H9 (cell line): ENCODE results near the gene FUZ. TPM values are rescaled to one million over a fixed set of nuclear protein-coding genes. Genes with fewer than 3 reads are reported as not detected.

Experiments used
- DNase-seq: peaks from one replicate; pipeline ENCODE4 v3.0.0-alpha.2; 2017
- H2AFZ ChIP-seq: one replicate; pipeline ENCODE4 v1.6.1; 2013; ENCODE audit warnings: mild to moderate bottlenecking, low read length, control low read depth, moderate library complexity
- H2AK5ac ChIP-seq: 2 replicates; pipeline ENCODE4 v1.6.1; 2013; ENCODE audit warnings: low read length, control low read depth, mixed read lengths; ENCODE audit not compliant: insufficient read length
- H2BK120ac ChIP-seq: one replicate; pipeline ENCODE4 v1.6.1; 2013; ENCODE audit warnings: low read depth, mild to moderate bottlenecking, low read length, control low read depth, inconsistent platforms; ENCODE audit not compliant: poor library complexity, severe bottlenecking
- H2BK12ac ChIP-seq: 2 replicates; pipeline ENCODE4 v1.6.1; 2013; ENCODE audit warnings: low read length, control low read depth, mixed read lengths, low read depth; ENCODE audit not compliant: insufficient read length
- H2BK15ac ChIP-seq: 2 replicates; pipeline ENCODE4 v1.6.1; 2013; ENCODE audit warnings: low read depth, low read length, control low read depth
- H2BK20ac ChIP-seq: one replicate; pipeline ENCODE4 v1.6.1; 2013; ENCODE audit warnings: low read depth, mild to moderate bottlenecking, low read length, control low read depth, inconsistent platforms; ENCODE audit not compliant: poor library complexity, severe bottlenecking
- H2BK5ac ChIP-seq: 2 replicates; pipeline ENCODE4 v1.6.1; 2013; ENCODE audit warnings: low read length, control low read depth, mixed read lengths; ENCODE audit not compliant: insufficient read length
- H3K14ac ChIP-seq: 2 replicates; pipeline ENCODE4 v1.6.1; 2013; ENCODE audit warnings: low read length, control low read depth; ENCODE audit not compliant: insufficient read depth
- H3K18ac ChIP-seq: 2 replicates; pipeline ENCODE4 v1.6.1; 2013; ENCODE audit warnings: low read depth, mild to moderate bottlenecking, mixed read lengths, low read length, control low read depth; ENCODE audit not compliant: insufficient read length
- H3K23ac ChIP-seq: 2 replicates; pipeline ENCODE4 v1.6.1; 2013; ENCODE audit warnings: low read length, control low read depth, mixed read lengths, low read depth; ENCODE audit not compliant: insufficient read length
- H3K23me2 ChIP-seq: 2 replicates; pipeline ENCODE4 v1.6.1; 2013; ENCODE audit warnings: low read depth, mild to moderate bottlenecking, mixed read lengths, low read length, control low read depth; ENCODE audit not compliant: insufficient read length, poor library complexity, severe bottlenecking
- H3K27ac ChIP-seq: 2 replicates; pipeline ENCODE4 v1.5.1; 2013; ENCODE audit warnings: low read length, control low read depth, mixed read lengths, low read depth; ENCODE audit not compliant: insufficient read length
- H3K27me3 ChIP-seq: 2 replicates; pipeline ENCODE4 v1.6.1; 2013; ENCODE audit warnings: low read length, control low read depth, inconsistent platforms; ENCODE audit not compliant: insufficient read depth
- H3K4ac ChIP-seq: 2 replicates; pipeline ENCODE4 v1.6.1; 2013; ENCODE audit warnings: low read depth, mild to moderate bottlenecking, control low read depth, inconsistent platforms, low read length, moderate library complexity
- H3K4me1 ChIP-seq: 2 replicates; pipeline ENCODE4 v1.6.1; 2013; ENCODE audit warnings: low read length, control low read depth, inconsistent platforms; ENCODE audit not compliant: insufficient read depth
- H3K4me2 ChIP-seq: 2 replicates; pipeline ENCODE4 v1.6.1; 2013; ENCODE audit warnings: low read length, control low read depth, mixed read lengths; ENCODE audit not compliant: insufficient read length, insufficient read depth
- H3K56ac ChIP-seq: 2 replicates; pipeline ENCODE4 v1.6.1; 2013; ENCODE audit warnings: low read depth, mild to moderate bottlenecking, mixed read lengths, low read length, control low read depth; ENCODE audit not compliant: insufficient read length
- H3K79me1 ChIP-seq: 2 replicates; pipeline ENCODE4 v1.6.1; 2013; ENCODE audit warnings: low read depth, mild to moderate bottlenecking, moderate library complexity, low read length, control low read depth, inconsistent platforms; ENCODE audit not compliant: insufficient read depth, poor library complexity, severe bottlenecking
- H3K79me2 ChIP-seq: 2 replicates; pipeline ENCODE4 v1.6.1; 2013; ENCODE audit warnings: low read length, control low read depth, inconsistent platforms; ENCODE audit not compliant: insufficient read depth
- H3K9ac ChIP-seq: 2 replicates; pipeline ENCODE4 v1.6.1; 2013; ENCODE audit warnings: low read length, control low read depth, mixed read lengths; ENCODE audit not compliant: insufficient read length; ENCODE audit errors: extremely low read depth
- H3K9me3 ChIP-seq: one replicate; pipeline ENCODE4 v1.6.1; 2013; ENCODE audit warnings: low read depth, low read length, inconsistent platforms; ENCODE audit not compliant: control insufficient read depth
- H3T11ph ChIP-seq: one replicate; pipeline ENCODE4 v1.6.1; 2013; ENCODE audit warnings: mild to moderate bottlenecking, low read length, control low read depth, inconsistent platforms
- H4K20me1 ChIP-seq: one replicate; pipeline ENCODE4 v1.6.1; 2013; ENCODE audit not compliant: control insufficient read depth, insufficient read length, insufficient read depth
- H4K5ac ChIP-seq: 2 replicates; pipeline ENCODE4 v1.6.1; 2013; ENCODE audit warnings: low read depth, mild to moderate bottlenecking, mixed read lengths, low read length, control low read depth; ENCODE audit not compliant: insufficient read length
- H4K8ac ChIP-seq: replicated peaks from 2 replicates; pipeline ENCODE4 v1.6.1; 2013; ENCODE audit warnings: low read length, control low read depth, mixed read lengths, low read depth; ENCODE audit not compliant: insufficient read length
- H4K91ac ChIP-seq: 2 replicates; pipeline ENCODE4 v1.6.1; 2013; ENCODE audit warnings: low read depth, mild to moderate bottlenecking, moderate library complexity, mixed read lengths, low read length, control low read depth; ENCODE audit not compliant: insufficient read length
- H3K27ac Mint-ChIP-seq, 3 experiments: 2 replicates in 2 of 3; 3 replicates in 1 of 3; pipeline ENCODE4 v1.8.0; 2020 to 2021; ENCODE audit warnings: mixed read lengths in 3 of 3, mild to moderate bottlenecking in 1 of 3, moderate library complexity in 1 of 3
- H3K27me3 Mint-ChIP-seq: 2 replicates; pipeline ENCODE4 v1.8.0; 2021; ENCODE audit warnings: low read depth, mild to moderate bottlenecking, moderate library complexity, mixed read lengths
- H3K36me3 Mint-ChIP-seq, 3 experiments: 2 replicates in 2 of 3; 3 replicates in 1 of 3; pipeline ENCODE4 v1.8.0; 2020 to 2021; ENCODE audit warnings: low read depth in 3 of 3, mixed read lengths in 3 of 3; ENCODE audit not compliant: insufficient read depth in 1 of 3
- H3K4me1 Mint-ChIP-seq, 2 experiments: 2 replicates each; pipeline ENCODE4 v1.8.0; 2020; ENCODE audit warnings: mixed read lengths in 2 of 2
- H3K4me3 Mint-ChIP-seq, 2 experiments: 2 replicates in 1 of 2; 3 replicates in 1 of 2; pipeline ENCODE4 v1.8.0; 2020 to 2021; ENCODE audit warnings: mild to moderate bottlenecking in 2 of 2, mixed read lengths in 2 of 2, moderate library complexity in 1 of 2
- H3K9me3 Mint-ChIP-seq, 2 experiments: 2 replicates in 1 of 2; 3 replicates in 1 of 2; pipeline ENCODE4 v1.8.0; 2020; ENCODE audit warnings: mild to moderate bottlenecking in 2 of 2, mixed read lengths in 2 of 2, moderate library complexity in 1 of 2
- WGBS: extraction: QIAGEN DNeasy Blood & Tissue Kit; methylation state at CpG from one replicate; pipeline ENCODE4 v1.1.7; 2013; ENCODE audit warnings: missing lambda C conversion rate, low lambda C conversion rate, mixed read lengths; ENCODE audit not compliant: insufficient read length; ENCODE audit errors: extremely low coverage; 5-methylcytosine and 5-hydroxymethylcytosine counted together
- total RNA-seq: library from RNA; stranded (reverse); gene quantifications from 2 replicates; pipeline ENCODE4 v1.2.1, GENCODE V29; 2021
- TF ChIP-seq, protein P1 (sequence below): fragments of 200-600 bp; sonication (generic); conservative IDR thresholded peaks from 3 replicates; pipeline ENCODE4 v1.8.0; 2021; ENCODE audit warnings: antibody characterized with exemption, mild to moderate bottlenecking

FUZ gene
- total RNA-seq, 1 experiment from 2014 or later: 25.1 TPM

DNA sequence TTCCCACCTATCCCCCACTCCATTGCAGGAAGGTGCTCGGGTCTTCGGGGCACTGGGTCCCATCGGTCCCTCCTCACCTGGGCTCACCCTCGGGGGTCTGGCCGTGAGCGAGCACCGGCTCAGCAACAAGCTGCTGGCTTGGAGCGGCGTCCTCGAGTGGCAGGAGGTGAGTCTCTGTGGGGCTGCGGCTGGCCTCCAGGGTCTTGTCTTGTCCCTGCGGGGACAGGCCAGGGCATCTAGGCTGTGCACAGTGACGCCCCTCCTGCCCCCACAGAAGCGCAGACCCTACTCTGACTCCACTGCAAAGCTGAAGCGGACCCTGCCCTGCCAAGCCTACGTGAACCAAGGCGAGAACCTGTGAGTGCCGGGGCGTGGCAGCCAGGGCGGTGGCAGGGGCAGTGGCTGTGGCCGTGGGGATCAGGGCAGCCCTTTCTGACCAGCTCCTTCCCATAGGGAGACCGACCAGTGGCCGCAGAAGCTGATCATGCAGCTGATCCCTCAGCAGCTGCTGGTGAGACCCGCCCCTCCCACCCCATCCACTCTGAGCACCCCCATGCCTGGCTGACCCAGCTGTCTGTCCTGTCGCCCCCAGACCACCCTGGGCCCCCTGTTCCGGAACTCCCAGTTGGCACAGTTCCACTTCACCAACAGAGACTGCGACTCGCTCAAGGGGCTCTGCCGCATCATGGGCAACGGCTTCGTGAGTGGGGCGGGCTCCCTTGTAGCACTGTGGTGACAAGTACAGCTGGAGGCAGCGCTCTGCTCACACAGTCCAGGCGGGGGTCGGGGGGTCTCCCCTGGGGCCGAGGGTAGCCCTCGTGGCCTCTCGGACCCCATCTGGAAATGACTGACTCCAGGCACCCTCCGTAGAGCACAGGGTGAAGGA is 41.5 kb upstream of the FUZ start:
- no peak overlapping the region for H3K27ac ChIP-seq
- H2BK5ac ChIP-seq: no peak overlapping the region
- H3K23ac ChIP-seq: no peak overlapping the region
- WGBS: no CpG with 5 or more reads among the region's 39 CpGs
- no peaks in the 10 kb centered on the region; the same call in 1 of the 2 replicates for H3K4me1 ChIP-seq
- H3K14ac ChIP-seq: no peak overlapping the region
- no peak overlapping the region for H2AK5ac ChIP-seq
- peaks cover 2% of the 10 kb centered on the region; the same call in 1 of the 2 replicates for H3K27me3 Mint-ChIP-seq
- no peaks in the 10 kb centered on the region; a peak in 1 of 5 replicates for H3K9me3 Mint-ChIP-seq
- H3K4me1 Mint-ChIP-seq: peaks cover 22 to 24% of the 10 kb centered on the region in 2 experiments
- H3K36me3 Mint-ChIP-seq: peaks cover 26 to 65% (median 60%) of the 10 kb centered on the region in 3 experiments
- H3K4me2 ChIP-seq: no peak overlapping the region
- H4K91ac ChIP-seq: no peak overlapping the region
- no peak overlapping the region for H3K4ac ChIP-seq
- TF ChIP-seq, protein P1, sequence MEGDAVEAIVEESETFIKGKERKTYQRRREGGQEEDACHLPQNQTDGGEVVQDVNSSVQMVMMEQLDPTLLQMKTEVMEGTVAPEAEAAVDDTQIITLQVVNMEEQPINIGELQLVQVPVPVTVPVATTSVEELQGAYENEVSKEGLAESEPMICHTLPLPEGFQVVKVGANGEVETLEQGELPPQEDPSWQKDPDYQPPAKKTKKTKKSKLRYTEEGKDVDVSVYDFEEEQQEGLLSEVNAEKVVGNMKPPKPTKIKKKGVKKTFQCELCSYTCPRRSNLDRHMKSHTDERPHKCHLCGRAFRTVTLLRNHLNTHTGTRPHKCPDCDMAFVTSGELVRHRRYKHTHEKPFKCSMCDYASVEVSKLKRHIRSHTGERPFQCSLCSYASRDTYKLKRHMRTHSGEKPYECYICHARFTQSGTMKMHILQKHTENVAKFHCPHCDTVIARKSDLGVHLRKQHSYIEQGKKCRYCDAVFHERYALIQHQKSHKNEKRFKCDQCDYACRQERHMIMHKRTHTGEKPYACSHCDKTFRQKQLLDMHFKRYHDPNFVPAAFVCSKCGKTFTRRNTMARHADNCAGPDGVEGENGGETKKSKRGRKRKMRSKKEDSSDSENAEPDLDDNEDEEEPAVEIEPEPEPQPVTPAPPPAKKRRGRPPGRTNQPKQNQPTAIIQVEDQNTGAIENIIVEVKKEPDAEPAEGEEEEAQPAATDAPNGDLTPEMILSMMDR: no peak
- H3K27me3 ChIP-seq: no peaks in the 10 kb centered on the region
- H3T11ph ChIP-seq: no peak overlapping the region
- peaks cover 11% of the 10 kb centered on the region for H3K79me1 ChIP-seq
- H3K9me3 ChIP-seq: no peaks in the 10 kb centered on the region
- no peak overlapping the region for H3K56ac ChIP-seq
- no peak overlapping the region for H4K5ac ChIP-seq
- peaks cover 9% of the 10 kb centered on the region; the same call in 1 of the 2 replicates for H3K79me2 ChIP-seq
- no peak overlapping the region for H3K18ac ChIP-seq
- no peak overlapping the region for H3K4me3 Mint-ChIP-seq
- peaks cover 6% of the 10 kb centered on the region for H4K20me1 ChIP-seq
- H2BK20ac ChIP-seq: no peak overlapping the region
- no peak overlapping the region for H2AFZ ChIP-seq
- no peak overlapping the region for H3K27ac Mint-ChIP-seq
- no peak overlapping the region for H4K8ac ChIP-seq
- peaks cover 10% of the 10 kb centered on the region for H3K23me2 ChIP-seq
- no peak overlapping the region for H3K9ac ChIP-seq
- no peak overlapping the region for H2BK15ac ChIP-seq
- no peak for DNase-seq
- H2BK120ac ChIP-seq: no peak overlapping the region
- no peak overlapping the region for H2BK12ac ChIP-seq
